A549 treated with AZD9567 at 1 μM for 4 hours (cell line): ENCODE results near the gene TMCO1. TPM values are rescaled to one million over a fixed set of nuclear protein-coding genes. Genes with fewer than 3 reads are reported as not detected.

Experiments used
- total RNA-seq: library from RNA; stranded (reverse); fragments of 200-300 nt; extraction: Qiagen RNA extraction; gene quantifications from 5 replicates; pipeline ENCODE4 v1.2.3, GENCODE V29; 2022; ENCODE audit not compliant: insufficient read depth

TMCO1 gene
- total RNA-seq = 159 to 178 TPM (median 161 TPM) in 5 replicates

GRCh38 chr1:165768513-165769394 lies at the start of gene TMCO1:
Gene TMCO1, minus strand, starts transcription at chr1:165768868. Its CDS starts 117 bp downstream, at chr1:165768751.

GRCh38 chr1:165697881-165698760 lies 70.5 kb downstream of the TMCO1 start, which contains the start of gene ALDH9A1:
Gene ALDH9A1, minus strand, starts transcription at chr1:165698562. Its CDS starts 4 bp downstream, at chr1:165698558.

Other genes with a start within 250 kb of the TMCO1 start
- gene LRRC52, start 224.9 kb downstream of the TMCO1 start, total RNA-seq = not detected in 5 replicates
- 201 to 255 TPM (median 203 TPM) in 5 replicates for gene MGST3, start 137.6 kb downstream of the TMCO1 start, total RNA-seq
- 42.4 to 46.3 TPM (median 43.4 TPM) in 5 replicates for gene ALDH9A1, start 70.3 kb downstream of the TMCO1 start, total RNA-seq
- gene UCK2, start 58.7 kb upstream of the TMCO1 start, total RNA-seq = 111 to 115 TPM (median 113 TPM) in 5 replicates